Lung (tissue), 12 donors: ENCODE data around the gene FAM163B. TPM values are rescaled to one million over a fixed set of nuclear protein-coding genes. Genes with fewer than 3 reads are reported as not detected.

Source experiments
- ATAC-seq: fragments of 200-7000 bp; cut with Tn5 transposase; one replicate; pipeline ENCODE4 v1.9.1; 2020; ENCODE audit warnings: moderate number of reproducible peaks; ENCODE audit not compliant: insufficient read depth, low FRiP score
- DNase-seq, 3 donors: peaks; one replicate each; pipeline ENCODE4 v3.0.0-alpha.2; 2013 to 2017
- H3K27ac ChIP-seq, 2 donors: one replicate each; pipeline ENCODE4 v1.5.1; 2013; ENCODE audit warnings: mild to moderate bottlenecking in 2 of 2, moderate library complexity in 2 of 2, control low read depth in 1 of 2, inconsistent platforms in 1 of 2, low read depth in 1 of 2, low read length in 1 of 2
- H3K27me3 ChIP-seq, 3 donors: one replicate each; pipeline ENCODE4 v1.5.1; 2013; ENCODE audit warnings: low read length in 2 of 3; ENCODE audit not compliant: control insufficient read depth in 3 of 3, insufficient read depth in 3 of 3
- H3K36me3 ChIP-seq, 4 donors: one replicate each; pipeline ENCODE4 v1.5.1; 2013; ENCODE audit warnings: low read length in 4 of 4, mild to moderate bottlenecking in 1 of 4, moderate library complexity in 1 of 4; ENCODE audit not compliant: control insufficient read depth in 4 of 4, insufficient read depth in 4 of 4
- H3K4me1 ChIP-seq, 5 donors: one replicate each; pipeline ENCODE4 v1.5.1; 2013; ENCODE audit warnings: low read length in 5 of 5, mild to moderate bottlenecking in 2 of 5, moderate library complexity in 1 of 5; ENCODE audit not compliant: control insufficient read depth in 5 of 5, insufficient read depth in 5 of 5
- H3K4me3 ChIP-seq: one replicate; pipeline ENCODE4 v1.5.1; 2013; ENCODE audit warnings: mild to moderate bottlenecking, control low read depth, moderate library complexity
- H3K9ac ChIP-seq, 2 donors: one replicate each; pipeline ENCODE4 v1.5.1; 2013; ENCODE audit warnings: low read length in 2 of 2, control low read depth in 1 of 2; ENCODE audit not compliant: insufficient read depth in 1 of 2
- H3K9me3 ChIP-seq, 4 donors: one replicate each; pipeline ENCODE4 v1.5.1; 2013; ENCODE audit warnings: low read length in 3 of 4, mild to moderate bottlenecking in 1 of 4, moderate library complexity in 1 of 4; ENCODE audit not compliant: control insufficient read depth in 4 of 4, insufficient read depth in 3 of 4
- WGBS, 2 donors: extraction: QIAGEN DNeasy Blood & Tissue Kit; methylation state at CpG; one replicate each; pipeline ENCODE4 v1.1.7; 2013; 5-methylcytosine and 5-hydroxymethylcytosine counted together
- polyA plus RNA-seq, 2 donors: library from polyadenylated mRNA; stranded (reverse); fragments of 200-250 nt; gene quantifications; one replicate each; pipeline ENCODE4 v1.2.1, GENCODE V29; 2013
- total RNA-seq, 2 donors: library from RNA; depleted of rRNA in 1 of 2; stranded (reverse); fragments of >200 nt in 1 of 2; gene quantifications; one replicate each; pipeline ENCODE4 v1.2.1, GENCODE V29; 2014 to 2021
- TF ChIP-seq, protein P1 (sequence below): IDR thresholded peaks from 2 replicates; pipeline ENCODE4 v1.5.1; 2012; ENCODE audit warnings: mild to moderate bottlenecking; ENCODE audit errors: control extremely low read depth, extremely low read depth
- donor health status: control.
- donor health status: control.
- donor health status: Bipolar disorder and iron deficiency.
- donor health status: healthy.
- donor health status: DM: yes; HTN: yes; CAD: no.

The FAM163B gene
- total and polyA plus RNA-seq, 4 donors, result 0.10 to 0.51 (median 0.16) TPM; not detected in 1

DNA sequence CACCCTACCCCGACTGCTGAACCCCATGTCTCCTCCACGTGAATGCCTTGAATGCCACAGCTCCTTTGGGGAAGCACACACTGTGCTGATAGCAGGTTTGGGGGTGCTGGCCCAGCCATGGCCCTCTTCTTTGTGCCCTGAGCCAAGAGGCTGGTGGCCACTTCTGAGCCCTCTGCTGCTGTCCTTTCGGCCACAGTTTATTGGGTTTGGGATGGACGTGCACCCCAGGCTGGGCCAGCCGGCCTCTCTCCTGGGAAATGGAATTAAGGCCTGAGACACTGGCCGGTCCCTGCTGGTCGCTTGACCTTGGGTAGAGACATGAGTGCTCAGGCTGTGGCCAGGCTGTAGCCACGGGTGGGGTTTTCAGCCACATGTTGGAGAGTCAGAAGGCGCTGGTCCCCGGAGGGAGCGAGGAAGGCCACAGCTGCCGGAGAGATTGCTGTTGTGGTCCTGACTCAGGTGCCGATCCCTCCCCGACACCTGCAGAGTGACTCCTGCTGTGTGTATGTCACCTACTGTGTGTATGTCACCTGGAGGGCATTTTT is 26.6 kb downstream of the FAM163B start:
- peaks cover 0 to 2% (median 0%) of the 10 kb centered on the region in 4 donors for H3K9me3 ChIP-seq
- WGBS, 2 donors, result 93 to 97% methylated on average over 14 of the region's 14 CpGs
- peaks cover 0 to 72% (median 21%) of the 10 kb centered on the region in 5 donors for H3K4me1 ChIP-seq
- H3K4me3 ChIP-seq, result no peak overlapping the region
- DNase-seq (no peak), ATAC-seq (no peak)
- TF ChIP-seq, protein P1, sequence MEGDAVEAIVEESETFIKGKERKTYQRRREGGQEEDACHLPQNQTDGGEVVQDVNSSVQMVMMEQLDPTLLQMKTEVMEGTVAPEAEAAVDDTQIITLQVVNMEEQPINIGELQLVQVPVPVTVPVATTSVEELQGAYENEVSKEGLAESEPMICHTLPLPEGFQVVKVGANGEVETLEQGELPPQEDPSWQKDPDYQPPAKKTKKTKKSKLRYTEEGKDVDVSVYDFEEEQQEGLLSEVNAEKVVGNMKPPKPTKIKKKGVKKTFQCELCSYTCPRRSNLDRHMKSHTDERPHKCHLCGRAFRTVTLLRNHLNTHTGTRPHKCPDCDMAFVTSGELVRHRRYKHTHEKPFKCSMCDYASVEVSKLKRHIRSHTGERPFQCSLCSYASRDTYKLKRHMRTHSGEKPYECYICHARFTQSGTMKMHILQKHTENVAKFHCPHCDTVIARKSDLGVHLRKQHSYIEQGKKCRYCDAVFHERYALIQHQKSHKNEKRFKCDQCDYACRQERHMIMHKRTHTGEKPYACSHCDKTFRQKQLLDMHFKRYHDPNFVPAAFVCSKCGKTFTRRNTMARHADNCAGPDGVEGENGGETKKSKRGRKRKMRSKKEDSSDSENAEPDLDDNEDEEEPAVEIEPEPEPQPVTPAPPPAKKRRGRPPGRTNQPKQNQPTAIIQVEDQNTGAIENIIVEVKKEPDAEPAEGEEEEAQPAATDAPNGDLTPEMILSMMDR, result no peak
- peaks cover 0 to 10% (median 0%) of the 10 kb centered on the region in 3 donors for H3K27me3 ChIP-seq
- peak overlapping the region in 1 of 2 donors; percentile 74 for H3K9ac ChIP-seq
- no peaks in the 10 kb centered on the region for H3K36me3 ChIP-seq
- H3K27ac ChIP-seq, result peak overlapping the region in 1 of 2 donors; percentile 21

GRCh38 chr9:133581513-133582343 is 27.5 kb downstream of the FAM163B start:
- H3K9ac ChIP-seq, result peak overlapping the region in 1 of 2 donors; percentile 74
- peak; percentile 94 to 98 (median 98) for DNase-seq
- H3K4me3 ChIP-seq, result no peak overlapping the region
- ATAC-seq, result no peak
- WGBS, 2 donors, result 65 to 70% methylated on average over 19 of the region's 19 CpGs
- TF ChIP-seq, protein P1, result no peak
- H3K27me3 ChIP-seq, result peaks cover 0 to 13% (median 0%) of the 10 kb centered on the region in 3 donors
- peak overlapping the region in 1 of 2 donors; percentile 13 for H3K27ac ChIP-seq
- H3K36me3 ChIP-seq, result no peaks in the 10 kb centered on the region
- peaks cover 0 to 78% (median 21%) of the 10 kb centered on the region in 5 donors for H3K4me1 ChIP-seq
- H3K9me3 ChIP-seq, result peaks cover 0 to 2% (median 0%) of the 10 kb centered on the region in 4 donors

- H3K9ac ChIP-seq, result no peak overlapping the region
- no peak for DNase-seq
- TF ChIP-seq, protein P1, result no peak
- no peak overlapping the region for H3K4me3 ChIP-seq
- WGBS, 2 donors, result 73 to 78% methylated on average over 4 of the region's 4 CpGs
- H3K4me1 ChIP-seq, result peaks cover 0 to 77% (median 21%) of the 10 kb centered on the region in 5 donors
- H3K27ac ChIP-seq, result no peak overlapping the region
- H3K9me3 ChIP-seq, result peaks cover 0 to 2% (median 0%) of the 10 kb centered on the region in 4 donors
- ATAC-seq, result no peak
- no peaks in the 10 kb centered on the region for H3K36me3 ChIP-seq
- H3K27me3 ChIP-seq, result peaks cover 0 to 13% (median 0%) of the 10 kb centered on the region in 3 donors
These were observed 28.2 kb downstream of the FAM163B start for GRCh38 chr9:133581011-133581410.
